Stimulated activated CD4-positive, alpha-beta T cell treated with anti-CD3 and anti-CD28 coated beads, Interleukin-2, amount 100 ng/mL, for 4 hours (primary cell): ENCODE measurements around the gene SLC4A1AP.

Source experiments
- DNase-seq: peaks from one replicate; pipeline ENCODE4 v3.0.0-alpha.2; 2020; ENCODE audit warnings: low read depth

SLC4A1AP gene

GRCh38 chr2:27742571-27742970 lies 78.9 kb downstream of the SLC4A1AP start:
- no peak for DNase-seq
